Psoas muscle (tissue), 8 donors: ENCODE measurements around the gene AMZ1. TPM values are rescaled to one million over a fixed set of nuclear protein-coding genes. Genes with fewer than 3 reads are reported as not detected.
A peak's percentile ranks its signal among the peaks of the same experiment; 100 is the strongest.

Experiments
- ATAC-seq, 4 donors: fragments of 200-7000 bp; cut with Tn5 transposase; one replicate each; pipeline ENCODE4 v1.9.1; 2020; ENCODE audit warnings: moderate library complexity in 3 of 4, mild to moderate bottlenecking in 2 of 4
- DNase-seq, 2 donors: peaks; one replicate each; pipeline ENCODE4 v3.0.0-alpha.2; 2020
- H3K27ac ChIP-seq: fragments of 200-600 bp; one replicate; pipeline ENCODE4 v1.8.0; 2022
- H3K27me3 ChIP-seq, 3 donors: fragments of 200-600 bp in 1 of 3; one replicate each; pipeline versions ENCODE4 v1.6.1 to v1.8.0; 2013 to 2022; ENCODE audit warnings: low read length in 2 of 3, mild to moderate bottlenecking in 2 of 3, moderate library complexity in 1 of 3; ENCODE audit not compliant: insufficient read depth in 3 of 3
- H3K36me3 ChIP-seq, 2 donors: fragments of 200-600 bp in 1 of 2; one replicate each; pipeline versions ENCODE4 v1.6.1 to v1.8.0; 2013 to 2022; ENCODE audit warnings: low read depth in 1 of 2, mild to moderate bottlenecking in 1 of 2, moderate library complexity in 1 of 2; ENCODE audit not compliant: insufficient read depth in 1 of 2
- H3K4me1 ChIP-seq: fragments of 200-600 bp; one replicate; pipeline ENCODE4 v1.8.0; 2022
- H3K4me3 ChIP-seq: fragments of 200-600 bp; one replicate; pipeline ENCODE4 v1.8.0; 2022; ENCODE audit warnings: mild to moderate bottlenecking
- H3K9me3 ChIP-seq: fragments of 200-600 bp; one replicate; pipeline ENCODE4 v1.8.0; 2022
- CTCF ChIP-seq: fragments of 200-600 bp; IDR thresholded peaks from one replicate; pipeline ENCODE4 v1.8.0; 2022; ENCODE audit warnings: antibody characterized with exemption
- WGBS, 3 donors: extraction: QIAGEN DNeasy Blood & Tissue Kit; methylation state at CpG; one replicate each; pipeline versions ENCODE4 v1.1.6 to v1.1.7; 2013; 5-methylcytosine and 5-hydroxymethylcytosine counted together
- intact Hi-C, 2 donors: fragments of 100-400 bp; cut with DNase I; formaldehyde crosslinking; loops; one replicate each; pipeline versions ENCODE4 v1.11.0 to v1.14.2; 2022
- polyA plus RNA-seq, 3 donors: library from polyadenylated mRNA; stranded (reverse); fragments of 200-250 nt; gene quantifications; one replicate each; pipeline ENCODE4 v1.2.3, GENCODE V29; 2013
- total RNA-seq, 4 donors: library from RNA; stranded (reverse); fragmentation: NEBNext Ultra II Directional in 2 of 4; extraction: Animal tissue kit (Norgen Biotek cat#: 25700) in 2 of 4; gene quantifications; one replicate each; pipeline versions ENCODE4 v1.2.1 to v1.2.4, GENCODE V29; 2021 to 2023
- donor health status: healthy with polysubstance abuse.
- donor health status: DM: no; HTN: no; CAD: no; lungs with moderate emphysema.
- donor health status: Bipolar disorder and iron deficiency.
- donor health status: healthy.
- donor health status: DM: yes; HTN: yes; CAD: no.
- donor health status: DM: no; HTN: no; CAD: no.
- donor health status: DM: no; HTN: no; CAD: no.
- donor health status: DM: yes; HTN: yes; CAD: no.

Gene AMZ1
- total and polyA plus RNA-seq, 7 donors, result 0.03 TPM; not detected in 6

- no peaks in the 10 kb centered on the region for H3K4me1 ChIP-seq
- DNase-seq, result no peak
- no peak overlapping the region for H3K27ac ChIP-seq
- no peaks in the 10 kb centered on the region for H3K27me3 ChIP-seq
- H3K9me3 ChIP-seq, result no peaks in the 10 kb centered on the region
- intact Hi-C loops, result no loop called here
- no peak for ATAC-seq
- 72 to 93% (median 91%) methylated on average over 8 of the region's 8 CpGs for WGBS, 3 donors
- H3K4me3 ChIP-seq, result no peak overlapping the region
- H3K36me3 ChIP-seq, result peaks cover 0 to 13% of the 10 kb centered on the region in 2 donors
- TF ChIP-seq CTCF, result no peak
Measured at GRCh38 chr7:2650451-2650850, 37.6 kb upstream of the AMZ1 start.

DNA sequence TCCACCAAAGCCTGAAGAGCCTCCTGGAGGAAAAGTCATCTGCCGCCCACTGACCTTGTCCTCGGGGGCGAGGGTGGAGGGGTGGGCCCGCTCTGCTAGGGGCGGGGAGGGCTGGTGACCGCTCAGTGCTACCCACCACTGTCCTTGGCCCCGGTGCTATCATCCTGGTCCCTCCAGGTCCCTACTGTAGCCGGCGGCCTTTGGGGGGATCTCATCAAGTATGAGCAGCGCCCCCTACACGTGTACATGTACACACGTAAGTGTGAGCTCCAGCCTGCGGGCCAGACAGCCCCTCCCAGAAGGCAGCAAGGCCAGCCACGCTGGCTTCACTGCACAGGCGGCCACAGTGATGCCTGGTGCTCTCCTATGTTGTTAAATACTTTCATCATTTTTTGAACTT lies 36.7 kb upstream of the AMZ1 start:
- TF ChIP-seq CTCF, result no peak
- Histone ChIP-seq H3K36me3 (peaks cover 0 to 13% of the 10 kb centered on the region in 2 donors), H3K4me1 (no peaks in the 10 kb centered on the region), H3K4me3 (no peak overlapping the region), H3K27ac (no peak overlapping the region), H3K27me3 (no peaks in the 10 kb centered on the region), H3K9me3 (no peaks in the 10 kb centered on the region)
- ATAC-seq, result no peak
- 74 to 88% (median 75%) methylated on average over 15 of the region's 15 CpGs for WGBS, 3 donors
- intact Hi-C loops, result no loop called here
- DNase-seq, result peak in 1 of 2 donors; percentile 48

DNA sequence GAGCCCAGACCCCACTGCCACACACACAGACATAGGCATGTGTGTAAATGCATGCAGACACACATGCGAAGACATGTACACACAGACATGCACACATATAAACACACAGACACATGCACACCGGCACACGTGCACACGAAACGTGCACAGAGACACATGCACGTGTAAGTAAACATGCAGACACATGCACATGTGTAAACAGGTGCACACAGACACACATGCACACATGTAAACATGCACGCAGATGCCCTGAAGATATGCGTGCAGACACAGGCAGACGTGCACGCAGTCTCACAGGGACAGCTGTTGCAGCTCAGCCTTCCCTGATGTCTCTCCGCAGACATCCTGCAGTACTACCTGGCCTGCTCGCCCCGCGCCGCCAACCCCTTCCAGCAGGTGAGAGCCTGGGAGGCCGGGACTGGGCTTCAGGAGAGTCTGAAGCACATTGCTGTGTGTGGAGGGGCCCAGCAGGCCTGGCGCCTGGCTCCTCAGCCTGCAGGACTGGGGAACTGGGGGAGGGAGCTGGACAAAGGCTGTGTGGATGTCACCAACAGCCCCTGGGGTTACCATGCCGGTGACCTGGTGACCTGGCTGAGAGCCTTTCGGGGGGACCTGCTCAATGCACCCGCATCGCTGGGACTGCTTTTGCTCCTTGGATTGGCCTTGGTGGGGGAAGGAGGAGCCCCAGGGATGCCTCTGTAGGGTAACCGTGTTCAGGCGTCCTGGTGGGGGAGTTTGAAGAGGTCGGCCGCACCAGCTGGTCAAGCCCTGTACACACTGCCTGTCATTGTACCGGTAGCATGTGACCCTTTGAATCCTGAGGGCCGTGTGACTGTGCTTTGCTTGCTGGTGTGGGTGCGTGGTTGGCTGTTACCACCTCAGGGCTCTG lies 35.9 kb upstream of the AMZ1 start:
- ATAC-seq, result no peak
- Histone ChIP-seq H3K27me3 (no peaks in the 10 kb centered on the region), H3K27ac (no peak overlapping the region), H3K4me1 (no peaks in the 10 kb centered on the region), H3K9me3 (no peaks in the 10 kb centered on the region), H3K36me3 (peaks cover 0 to 16% of the 10 kb centered on the region in 2 donors), H3K4me3 (no peak overlapping the region)
- no peak for TF ChIP-seq CTCF
- no peak for DNase-seq
- whole genome bisulfite sequencing, 3 donors, result 90 to 93% (median 93%) methylated on average over 28 of the region's 28 CpGs
- intact Hi-C loops, result no loop called here

DNA sequence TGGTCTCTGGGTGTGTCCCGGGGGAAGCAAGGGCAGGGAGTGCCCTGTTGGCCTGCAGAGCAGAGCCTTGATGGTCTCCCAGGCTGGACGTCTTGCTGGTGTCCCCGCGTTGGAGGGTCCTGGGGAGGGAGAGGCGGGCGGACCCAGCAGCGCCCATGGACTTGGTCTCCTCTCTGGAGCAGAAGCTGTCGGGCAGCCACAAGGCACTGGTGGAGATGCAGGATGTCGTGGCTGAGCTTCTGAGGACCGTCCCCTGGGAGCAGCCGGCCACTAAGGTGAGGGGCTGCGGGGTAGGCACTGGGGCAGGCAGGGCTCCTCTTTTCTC lies 35.3 kb upstream of the AMZ1 start:
- Histone ChIP-seq H3K4me1 (no peaks in the 10 kb centered on the region), H3K9me3 (no peaks in the 10 kb centered on the region), H3K27ac (no peak overlapping the region), H3K27me3 (no peaks in the 10 kb centered on the region), H3K4me3 (no peak overlapping the region), H3K36me3 (peaks cover 0 to 16% of the 10 kb centered on the region in 2 donors)
- DNase-seq (no peak), ATAC-seq (no peak)
- intact Hi-C loops, result no loop called here
- WGBS, 3 donors, result 91 to 95% (median 94%) methylated on average over 10 to 12 of the region's 12 CpGs
- TF ChIP-seq CTCF, result no peak

- Histone ChIP-seq H3K27ac (no peak overlapping the region), H3K36me3 (peaks cover 0 to 16% of the 10 kb centered on the region in 2 donors), H3K4me3 (no peak overlapping the region), H3K4me1 (no peaks in the 10 kb centered on the region), H3K9me3 (no peaks in the 10 kb centered on the region), H3K27me3 (no peaks in the 10 kb centered on the region)
- TF ChIP-seq CTCF, result no peak
- 82 to 83% (median 83%) methylated on average over 5 of the region's 5 CpGs for WGBS, 3 donors
- intact Hi-C loops, result no loop called here
- ATAC-seq, result no peak
- no peak for DNase-seq
Measured at GRCh38 chr7:2654059-2654458, 33.9 kb upstream of the AMZ1 start.
